Measurements from ENCODE around the gene XRCC1. TPM values are rescaled to one million over a fixed set of nuclear protein-coding genes. Genes with fewer than 3 reads are reported as not detected.

XRCC1 gene
- total RNA-seq, 1 experiment from 2014 or later = 45.1 TPM

DNA sequence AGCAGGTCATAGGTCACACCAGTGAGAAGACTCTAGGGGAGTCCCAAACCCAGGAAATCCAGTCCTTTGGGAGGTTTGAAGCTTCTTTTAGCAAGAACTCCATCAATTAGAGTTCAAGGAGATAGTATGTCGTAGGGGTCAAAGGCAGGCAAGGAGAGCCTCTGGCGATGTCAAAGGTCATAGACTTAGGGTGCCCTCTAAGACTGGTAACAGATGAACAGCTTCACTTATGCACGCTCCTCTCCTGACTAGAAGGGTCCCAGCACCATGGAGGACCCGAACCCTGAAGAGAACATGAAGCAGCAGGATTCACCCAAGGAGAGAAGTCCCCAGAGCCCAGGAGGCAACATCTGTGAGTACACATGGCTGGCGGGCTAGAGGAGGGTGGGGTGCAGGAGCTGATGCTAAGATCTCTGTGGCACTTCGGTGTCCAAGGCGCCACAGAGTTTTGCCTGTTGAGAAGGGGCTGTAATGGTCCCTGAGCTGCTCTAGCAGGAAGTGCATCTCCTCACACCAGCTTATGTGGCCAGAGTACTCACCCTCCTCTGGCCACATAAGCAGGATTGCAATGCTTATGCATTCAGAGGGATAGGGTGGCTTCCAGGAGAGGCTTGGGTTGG, 21.6 kb upstream of the XRCC1 start:
- Histone ChIP-seq H3F3A (ENCODE audit: insufficient read depth, low read depth) (peaks cover 12% of the 10 kb centered on the region; the same call in 1 of the 2 replicates), H3K4me3 (peak overlapping the region; percentile 92), H3K9me2 (ENCODE audit: insufficient read depth) (no peaks in the 10 kb centered on the region), H3K4me2 (peak overlapping the region; percentile 97), H2AFZ (peak overlapping the region; percentile 88), H3K4me1 (replicated peaks; ENCODE audit: insufficient read depth) (peaks cover 15% of the 10 kb centered on the region), H4K20me1 (ENCODE audit: insufficient read depth) (peaks cover 10% of the 10 kb centered on the region), H3K27ac (peak overlapping the region; percentile 83), H3K27me3 (ENCODE audit: insufficient read depth, low read depth) (no peaks in the 10 kb centered on the region), H3K9me3 (ENCODE audit: insufficient read depth, low read depth) (no peaks in the 10 kb centered on the region), H3K36me3 (ENCODE audit: low read depth) (0 out of 2 replicates have a peak, but pooled peaks cover 7% of the 10 kb centered on the region), H3K79me2 (ENCODE audit: low read depth) (peaks cover 48% of the 10 kb centered on the region)
- BruUV-seq (replicated peaks) = TSS peak; percentile 19
- TF ChIP-seq, protein P1, sequence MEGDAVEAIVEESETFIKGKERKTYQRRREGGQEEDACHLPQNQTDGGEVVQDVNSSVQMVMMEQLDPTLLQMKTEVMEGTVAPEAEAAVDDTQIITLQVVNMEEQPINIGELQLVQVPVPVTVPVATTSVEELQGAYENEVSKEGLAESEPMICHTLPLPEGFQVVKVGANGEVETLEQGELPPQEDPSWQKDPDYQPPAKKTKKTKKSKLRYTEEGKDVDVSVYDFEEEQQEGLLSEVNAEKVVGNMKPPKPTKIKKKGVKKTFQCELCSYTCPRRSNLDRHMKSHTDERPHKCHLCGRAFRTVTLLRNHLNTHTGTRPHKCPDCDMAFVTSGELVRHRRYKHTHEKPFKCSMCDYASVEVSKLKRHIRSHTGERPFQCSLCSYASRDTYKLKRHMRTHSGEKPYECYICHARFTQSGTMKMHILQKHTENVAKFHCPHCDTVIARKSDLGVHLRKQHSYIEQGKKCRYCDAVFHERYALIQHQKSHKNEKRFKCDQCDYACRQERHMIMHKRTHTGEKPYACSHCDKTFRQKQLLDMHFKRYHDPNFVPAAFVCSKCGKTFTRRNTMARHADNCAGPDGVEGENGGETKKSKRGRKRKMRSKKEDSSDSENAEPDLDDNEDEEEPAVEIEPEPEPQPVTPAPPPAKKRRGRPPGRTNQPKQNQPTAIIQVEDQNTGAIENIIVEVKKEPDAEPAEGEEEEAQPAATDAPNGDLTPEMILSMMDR (conservative IDR thresholded peaks at IDR 0.05) = no peak
- TF ChIP-seq EZH2 (IDR thresholded peaks at IDR 0.05; ENCODE audit: low read depth) = no peak
- ChIA-PET CTCF (interaction anchor here (1.2 to 1.5 kb wide), 2 partner anchors 39 to 78 kb away, joined by 3 to 4 read pairs; no protein-coding TSS in a partner anchor), POLR2A (ENCODE audit: unreplicated experiment) (interaction anchor here (0.7 kb wide), 1 partner anchor 20 kb away, joined by 6 read pairs; no protein-coding TSS in a partner anchor)
- intact Hi-C loops (cut with micrococcal nuclease; ENCODE audit: unreplicated experiment) = loop anchor here (1.0 to 10.0 kb wide), 5 partner anchors 22 to 188 kb away; partner anchors contain the start of genes PINLYP, XRCC1 and ZNF428
- DNase-seq = peak in 1 of 2 experiments; percentile 9

DNA sequence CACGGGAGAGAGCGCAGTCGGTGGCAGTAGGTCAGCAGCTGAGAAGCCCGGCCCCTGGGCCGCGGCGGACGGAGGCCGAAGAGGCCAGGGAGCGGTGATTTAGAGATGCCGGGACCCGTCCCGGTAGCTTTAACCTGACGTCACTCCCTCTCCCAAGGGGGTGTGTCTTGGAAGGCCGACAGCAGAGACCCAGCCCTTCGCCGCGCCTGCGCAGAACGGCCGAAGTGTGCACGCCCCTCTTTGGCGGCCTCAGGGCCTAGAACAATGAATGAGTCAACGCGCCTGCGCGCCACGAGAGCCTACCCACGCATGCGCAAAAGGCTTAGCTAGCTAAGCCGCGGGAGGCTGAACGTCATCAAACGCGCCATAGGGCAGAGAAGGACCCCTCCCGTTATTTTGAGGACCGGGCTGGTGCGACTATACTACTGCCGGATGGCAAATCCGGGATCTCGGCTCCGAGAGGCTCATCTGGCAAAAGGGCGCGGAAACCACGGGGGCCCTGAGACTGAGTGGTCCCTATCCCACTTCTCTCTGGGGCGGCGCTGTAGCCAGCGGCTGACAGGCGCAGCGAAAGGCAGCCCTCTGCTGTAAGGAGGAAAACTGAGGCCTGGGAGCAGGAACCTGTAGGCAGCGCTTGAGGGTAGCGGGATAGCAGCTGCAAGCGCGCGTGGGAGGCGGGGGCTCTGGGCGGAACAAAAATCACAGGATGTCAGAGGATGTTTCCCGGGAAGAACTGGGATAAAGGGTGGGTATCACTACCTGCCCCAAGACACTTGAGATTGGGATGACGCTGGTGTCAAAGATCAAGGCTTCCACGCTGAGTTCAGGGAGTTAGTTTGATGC, 20.9 kb upstream of the XRCC1 start, which contains the start of the genes IRGQ and ZNF576:
TSS of gene IRGQ (minus strand) at position 136 of the 843 bp plus-strand sequence. CDS start 796 bp downstream, outside the sequence.
TSS of gene ZNF576 (plus strand) at position 597 of the 843 bp plus-strand sequence. CDS start 514 bp downstream, outside the sequence.
- H3K4me3 ChIP-seq = peak within 1 kb of the TSS; percentile 94
- no peaks in the 10 kb centered on the region for H3K27me3 ChIP-seq (ENCODE audit: insufficient read depth, low read depth)
- 0 out of 2 replicates have a peak, but pooled peaks cover 7% of the 10 kb centered on the region for H3K36me3 ChIP-seq (ENCODE audit: low read depth)
- H4K20me1 ChIP-seq (ENCODE audit: insufficient read depth) = peaks cover 10% of the 10 kb centered on the region
- peaks cover 12% of the 10 kb centered on the region; the same call in 1 of the 2 replicates for H3F3A ChIP-seq (ENCODE audit: insufficient read depth, low read depth)
- peaks cover 48% of the 10 kb centered on the region for H3K79me2 ChIP-seq (ENCODE audit: low read depth)
- peaks cover 15% of the 10 kb centered on the region for H3K4me1 ChIP-seq (replicated peaks; ENCODE audit: insufficient read depth)
- TF ChIP-seq, protein P1 (conservative IDR thresholded peaks at IDR 0.05) = no peak
- no peak for TF ChIP-seq EZH2 (IDR thresholded peaks at IDR 0.05; ENCODE audit: low read depth)
- BruUV-seq (replicated peaks) = no TSS peak
- H3K9me3 ChIP-seq (ENCODE audit: insufficient read depth, low read depth) = no peaks in the 10 kb centered on the region
- CTCF ChIA-PET = interaction anchor here (0.6 to 1.5 kb wide), 5 partner anchors 22 to 140 kb away, joined by 3 to 5 read pairs (median 4); partner anchors contain the start of gene PLAUR
- peak; percentile 96 to 100 for DNase-seq
- peak within 1 kb of the TSS; percentile 98 for H3K4me2 ChIP-seq
- POLR2A ChIA-PET (ENCODE audit: unreplicated experiment) = interaction anchor here (0.5 to 1.2 kb wide), 9 partner anchors 9 to 1367 kb away, joined by 4 to 15 read pairs (median 5); partner anchors contain the start of gene ZNF283
- intact Hi-C loops (cut with micrococcal nuclease; ENCODE audit: unreplicated experiment) = loop anchor here (1.0 to 10.0 kb wide), 6 partner anchors 21 to 213 kb away; partner anchors contain the start of genes PINLYP, XRCC1 and ZNF428
- H2AFZ ChIP-seq = peak within 1 kb of the TSS; percentile 88
- peak within 1 kb of the TSS; percentile 83 for H3K27ac ChIP-seq
- no peaks in the 10 kb centered on the region for H3K9me2 ChIP-seq (ENCODE audit: insufficient read depth)
